ENCODE results near the gene GLOD5. TPM values are rescaled to one million over a fixed set of nuclear protein-coding genes. Genes with fewer than 3 reads are reported as not detected.

Gene GLOD5
- total and polyA plus RNA-seq, 2 of the 8 experiments (the other 6 are each of a cell fraction or from before 2014, with no cell fraction given): 0.18 TPM; not detected in 1

DNA sequence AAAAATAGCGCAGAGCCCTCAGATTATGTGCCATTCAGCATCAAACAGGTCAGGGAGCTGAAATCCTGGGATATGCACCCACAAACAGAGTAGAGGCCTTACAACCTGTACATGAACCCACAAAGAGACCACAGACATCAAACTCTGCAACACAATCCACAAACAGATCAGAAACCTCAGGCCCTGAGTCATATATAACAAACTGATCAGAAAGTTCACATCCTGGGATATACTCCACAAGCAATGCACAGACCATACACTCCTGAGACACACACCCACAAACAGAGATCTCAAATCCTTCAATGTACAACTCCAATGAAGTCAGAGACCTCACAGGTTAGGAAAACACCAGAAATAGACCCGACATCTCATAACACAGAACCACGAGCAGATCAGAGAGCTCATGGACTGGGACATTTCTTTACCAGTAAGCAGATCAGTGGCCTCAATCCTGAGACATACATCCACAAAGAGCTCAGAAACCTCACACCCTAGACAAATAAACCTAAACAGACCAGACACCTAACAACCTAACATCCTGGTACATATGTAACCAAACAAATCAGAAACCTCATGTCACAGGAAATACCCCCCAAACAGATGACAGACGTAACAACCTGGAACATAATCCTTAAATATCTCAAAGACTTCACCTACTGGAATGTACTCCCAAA, 40.8 kb upstream of the GLOD5 start (continued):
- TF ChIP-seq PHF8 (conservative IDR thresholded peaks at IDR 0.05; ENCODE audit: low read depth, low read length): no peak

Measured in H1 (cell line).